ENCODE results near the gene CENPT. TPM values are rescaled to one million over a fixed set of nuclear protein-coding genes. Genes with fewer than 3 reads are reported as not detected.

CENPT gene
- total and polyA plus RNA-seq, 10 of the 15 experiments (the other 5 are each of a cell fraction or from before 2014, with no cell fraction given), result 1.1 to 45.7 (median 24.5) TPM

DNA sequence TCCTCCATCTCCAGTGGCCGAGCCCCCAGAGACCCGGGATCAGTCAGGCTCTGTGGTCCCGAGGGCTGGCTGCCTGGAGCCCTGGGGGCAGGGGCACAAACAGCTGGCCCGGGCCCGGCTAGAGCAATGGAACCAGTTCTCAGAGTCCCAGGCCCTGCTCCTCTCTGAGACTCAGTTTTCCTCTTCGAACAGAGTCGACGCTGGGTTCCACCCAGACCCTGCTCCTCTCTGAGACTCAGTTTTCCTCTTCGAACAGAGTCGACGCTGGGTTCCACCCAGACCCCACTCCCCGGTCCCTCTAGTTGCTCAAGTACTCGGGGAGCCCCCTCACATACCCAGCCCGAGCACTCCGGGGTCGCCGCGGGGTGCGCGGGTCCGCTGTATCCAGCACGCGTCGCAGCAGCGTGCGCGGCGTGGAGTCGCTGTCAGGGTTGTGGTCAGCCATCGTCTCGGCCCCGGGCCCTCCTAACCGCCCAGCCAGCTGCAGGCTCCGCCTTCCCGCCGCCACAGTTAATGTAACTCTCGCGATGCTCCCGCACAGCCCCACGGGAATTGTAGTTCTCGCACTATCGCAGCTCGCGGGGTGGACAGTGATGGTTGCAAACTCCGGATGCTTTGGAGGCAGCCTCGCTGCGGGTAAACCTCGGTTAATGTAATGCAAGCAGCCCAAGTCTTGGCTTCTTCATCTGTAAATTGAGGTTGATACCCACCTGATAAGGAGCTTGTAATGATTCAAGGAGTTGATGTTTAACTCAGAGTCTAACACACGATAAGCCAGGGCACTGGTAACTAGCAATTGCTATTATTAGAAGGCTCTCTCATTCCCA lies 13.9 kb downstream of the CENPT start (continued):
- TF ChIP-seq, protein P1, sequence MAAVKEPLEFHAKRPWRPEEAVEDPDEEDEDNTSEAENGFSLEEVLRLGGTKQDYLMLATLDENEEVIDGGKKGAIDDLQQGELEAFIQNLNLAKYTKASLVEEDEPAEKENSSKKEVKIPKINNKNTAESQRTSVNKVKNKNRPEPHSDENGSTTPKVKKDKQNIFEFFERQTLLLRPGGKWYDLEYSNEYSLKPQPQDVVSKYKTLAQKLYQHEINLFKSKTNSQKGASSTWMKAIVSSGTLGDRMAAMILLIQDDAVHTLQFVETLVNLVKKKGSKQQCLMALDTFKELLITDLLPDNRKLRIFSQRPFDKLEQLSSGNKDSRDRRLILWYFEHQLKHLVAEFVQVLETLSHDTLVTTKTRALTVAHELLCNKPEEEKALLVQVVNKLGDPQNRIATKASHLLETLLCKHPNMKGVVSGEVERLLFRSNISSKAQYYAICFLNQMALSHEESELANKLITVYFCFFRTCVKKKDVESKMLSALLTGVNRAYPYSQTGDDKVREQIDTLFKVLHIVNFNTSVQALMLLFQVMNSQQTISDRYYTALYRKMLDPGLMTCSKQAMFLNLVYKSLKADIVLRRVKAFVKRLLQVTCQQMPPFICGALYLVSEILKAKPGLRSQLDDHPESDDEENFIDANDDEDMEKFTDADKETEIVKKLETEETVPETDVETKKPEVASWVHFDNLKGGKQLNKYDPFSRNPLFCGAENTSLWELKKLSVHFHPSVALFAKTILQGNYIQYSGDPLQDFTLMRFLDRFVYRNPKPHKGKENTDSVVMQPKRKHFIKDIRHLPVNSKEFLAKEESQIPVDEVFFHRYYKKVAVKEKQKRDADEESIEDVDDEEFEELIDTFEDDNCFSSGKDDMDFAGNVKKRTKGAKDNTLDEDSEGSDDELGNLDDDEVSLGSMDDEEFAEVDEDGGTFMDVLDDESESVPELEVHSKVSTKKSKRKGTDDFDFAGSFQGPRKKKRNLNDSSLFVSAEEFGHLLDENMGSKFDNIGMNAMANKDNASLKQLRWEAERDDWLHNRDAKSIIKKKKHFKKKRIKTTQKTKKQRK (IDR thresholded peaks at IDR 0.05; ENCODE audit: low read depth, low read length), result no peak
- TF ChIP-seq, protein P2, sequence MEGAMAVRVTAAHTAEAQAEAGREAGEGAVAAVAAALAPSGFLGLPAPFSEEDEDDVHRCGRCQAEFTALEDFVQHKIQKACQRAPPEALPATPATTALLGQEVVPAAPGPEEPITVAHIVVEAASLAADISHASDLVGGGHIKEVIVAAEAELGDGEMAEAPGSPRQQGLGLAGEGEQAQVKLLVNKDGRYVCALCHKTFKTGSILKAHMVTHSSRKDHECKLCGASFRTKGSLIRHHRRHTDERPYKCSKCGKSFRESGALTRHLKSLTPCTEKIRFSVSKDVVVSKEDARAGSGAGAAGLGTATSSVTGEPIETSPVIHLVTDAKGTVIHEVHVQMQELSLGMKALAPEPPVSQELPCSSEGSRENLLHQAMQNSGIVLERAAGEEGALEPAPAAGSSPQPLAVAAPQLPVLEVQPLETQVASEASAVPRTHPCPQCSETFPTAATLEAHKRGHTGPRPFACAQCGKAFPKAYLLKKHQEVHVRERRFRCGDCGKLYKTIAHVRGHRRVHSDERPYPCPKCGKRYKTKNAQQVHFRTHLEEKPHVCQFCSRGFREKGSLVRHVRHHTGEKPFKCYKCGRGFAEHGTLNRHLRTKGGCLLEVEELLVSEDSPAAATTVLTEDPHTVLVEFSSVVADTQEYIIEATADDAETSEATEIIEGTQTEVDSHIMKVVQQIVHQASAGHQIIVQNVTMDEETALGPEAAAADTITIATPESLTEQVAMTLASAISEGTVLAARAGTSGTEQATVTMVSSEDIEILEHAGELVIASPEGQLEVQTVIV (IDR thresholded peaks at IDR 0.05; ENCODE audit: borderline replicate concordance, partially characterized antibody), result no peak
- TF ChIP-seq, protein P3, sequence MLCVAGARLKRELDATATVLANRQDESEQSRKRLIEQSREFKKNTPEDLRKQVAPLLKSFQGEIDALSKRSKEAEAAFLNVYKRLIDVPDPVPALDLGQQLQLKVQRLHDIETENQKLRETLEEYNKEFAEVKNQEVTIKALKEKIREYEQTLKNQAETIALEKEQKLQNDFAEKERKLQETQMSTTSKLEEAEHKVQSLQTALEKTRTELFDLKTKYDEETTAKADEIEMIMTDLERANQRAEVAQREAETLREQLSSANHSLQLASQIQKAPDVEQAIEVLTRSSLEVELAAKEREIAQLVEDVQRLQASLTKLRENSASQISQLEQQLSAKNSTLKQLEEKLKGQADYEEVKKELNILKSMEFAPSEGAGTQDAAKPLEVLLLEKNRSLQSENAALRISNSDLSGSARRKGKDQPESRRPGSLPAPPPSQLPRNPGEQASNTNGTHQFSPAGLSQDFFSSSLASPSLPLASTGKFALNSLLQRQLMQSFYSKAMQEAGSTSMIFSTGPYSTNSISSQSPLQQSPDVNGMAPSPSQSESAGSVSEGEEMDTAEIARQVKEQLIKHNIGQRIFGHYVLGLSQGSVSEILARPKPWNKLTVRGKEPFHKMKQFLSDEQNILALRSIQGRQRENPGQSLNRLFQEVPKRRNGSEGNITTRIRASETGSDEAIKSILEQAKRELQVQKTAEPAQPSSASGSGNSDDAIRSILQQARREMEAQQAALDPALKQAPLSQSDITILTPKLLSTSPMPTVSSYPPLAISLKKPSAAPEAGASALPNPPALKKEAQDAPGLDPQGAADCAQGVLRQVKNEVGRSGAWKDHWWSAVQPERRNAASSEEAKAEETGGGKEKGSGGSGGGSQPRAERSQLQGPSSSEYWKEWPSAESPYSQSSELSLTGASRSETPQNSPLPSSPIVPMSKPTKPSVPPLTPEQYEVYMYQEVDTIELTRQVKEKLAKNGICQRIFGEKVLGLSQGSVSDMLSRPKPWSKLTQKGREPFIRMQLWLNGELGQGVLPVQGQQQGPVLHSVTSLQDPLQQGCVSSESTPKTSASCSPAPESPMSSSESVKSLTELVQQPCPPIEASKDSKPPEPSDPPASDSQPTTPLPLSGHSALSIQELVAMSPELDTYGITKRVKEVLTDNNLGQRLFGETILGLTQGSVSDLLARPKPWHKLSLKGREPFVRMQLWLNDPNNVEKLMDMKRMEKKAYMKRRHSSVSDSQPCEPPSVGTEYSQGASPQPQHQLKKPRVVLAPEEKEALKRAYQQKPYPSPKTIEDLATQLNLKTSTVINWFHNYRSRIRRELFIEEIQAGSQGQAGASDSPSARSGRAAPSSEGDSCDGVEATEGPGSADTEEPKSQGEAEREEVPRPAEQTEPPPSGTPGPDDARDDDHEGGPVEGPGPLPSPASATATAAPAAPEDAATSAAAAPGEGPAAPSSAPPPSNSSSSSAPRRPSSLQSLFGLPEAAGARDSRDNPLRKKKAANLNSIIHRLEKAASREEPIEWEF (IDR thresholded peaks at IDR 0.05; ENCODE audit: insufficient replicate concordance, low read depth, low read length), result no peak
- TF ChIP-seq MYC (IDR thresholded peaks at IDR 0.05; ENCODE audit: insufficient read depth, insufficient read length, insufficient replicate concordance, low read length, severe bottlenecking) (peak; percentile 41), HCFC1 (IDR thresholded peaks at IDR 0.05; ENCODE audit: low read length) (peak; percentile 99), BRCA1 (IDR thresholded peaks at IDR 0.05; ENCODE audit: low read depth, low read length) (peak; percentile 93), MTA2 (IDR thresholded peaks at IDR 0.05; ENCODE audit: low read depth) (no peak), TCF7 (IDR thresholded peaks at IDR 0.05; ENCODE audit: borderline replicate concordance) (no peak), BACH1 (IDR thresholded peaks at IDR 0.05; ENCODE audit: borderline replicate concordance) (peak; percentile 70; the same call in 1 of the 2 replicates), DPF2 (IDR thresholded peaks at IDR 0.05) (0 out of 2 replicates have a peak, but pooled peaks have one; percentile 22), TARDBP (IDR thresholded peaks at IDR 0.05; ENCODE audit: borderline replicate concordance) (peak; percentile 83)
- TF ChIP-seq, protein P4, sequence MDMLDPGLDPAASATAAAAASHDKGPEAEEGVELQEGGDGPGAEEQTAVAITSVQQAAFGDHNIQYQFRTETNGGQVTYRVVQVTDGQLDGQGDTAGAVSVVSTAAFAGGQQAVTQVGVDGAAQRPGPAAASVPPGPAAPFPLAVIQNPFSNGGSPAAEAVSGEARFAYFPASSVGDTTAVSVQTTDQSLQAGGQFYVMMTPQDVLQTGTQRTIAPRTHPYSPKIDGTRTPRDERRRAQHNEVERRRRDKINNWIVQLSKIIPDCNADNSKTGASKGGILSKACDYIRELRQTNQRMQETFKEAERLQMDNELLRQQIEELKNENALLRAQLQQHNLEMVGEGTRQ (IDR thresholded peaks at IDR 0.05; ENCODE audit: borderline replicate concordance, low read depth, low read length), result no peak

Measured in GM12878 (cell line).